SK-N-SH (cell line): Measurements from ENCODE around the gene PDZRN4. TPM values are rescaled to one million over a fixed set of nuclear protein-coding genes. Genes with fewer than 3 reads are reported as not detected.

ENCODE experiments used
- CTCF ChIA-PET: fragments of 300-600, 350-600 bp; formaldehyde crosslinking; extraction: SDS; loops from one replicate; lab custom pipeline; 2021; lab: Yijun Ruan, JAX
- POLR2A ChIA-PET: fragments of 350-600 bp; sonication (Branson Sonifier 250); formaldehyde crosslinking; extraction: SDS; loops from one replicate; lab custom pipeline; 2020; ENCODE audit warnings: antibody characterized with exemption, inconsistent platforms; lab: Yijun Ruan, JAX
- DNase-seq: peaks from one replicate; pipeline ENCODE4 v3.0.0; 2012
- H2AFZ ChIP-seq: fragments of 200-600 bp; sonication (generic); 2 replicates; pipeline ENCODE4 v1.8.1; 2016; ENCODE audit warnings: antibody characterized with exemption, mild to moderate bottlenecking, low read depth
- H3F3A ChIP-seq: fragments of 200-600 bp; sonication (generic); replicated peaks from 2 replicates; pipeline ENCODE3; 2016; ENCODE audit warnings: antibody characterized with exemption, mild to moderate bottlenecking; ENCODE audit not compliant: insufficient read depth
- H3K27ac ChIP-seq, 2 experiments: fragments of 200-500 bp in 1 of 2; fragments of 200-600 bp in 1 of 2; sonication (Bioruptor generic) in 1 of 2; sonication (generic), shearing (Covaris generic) in 1 of 2; 2 replicates each; pipeline versions ENCODE4 v1.5.1 to v1.6.1; 2014 to 2016; ENCODE audit warnings: low read depth in 2 of 2, inconsistent platforms in 1 of 2, low read length in 1 of 2, mild to moderate bottlenecking in 1 of 2, mixed read lengths in 1 of 2
- H3K27me3 ChIP-seq: fragments of 200-600 bp; sonication (generic), shearing (Covaris generic); 2 replicates; pipeline ENCODE4 v1.6.1; 2016; ENCODE audit warnings: mixed run types; ENCODE audit not compliant: insufficient read depth
- H3K36me3 ChIP-seq, 2 experiments: fragments of 200-500 bp in 1 of 2; fragments of 200-600 bp in 1 of 2; sonication (Bioruptor generic) in 1 of 2; sonication (generic) in 1 of 2; replicated peaks in 1 of 2; 2 replicates each; pipeline versions ENCODE3 to v1.5.1; 2014 to 2016; ENCODE audit warnings: low read length in 1 of 2, mild to moderate bottlenecking in 1 of 2; ENCODE audit not compliant: insufficient read depth in 2 of 2, control insufficient read depth in 1 of 2
- H3K4me1 ChIP-seq, 2 experiments: fragments of 200-500 bp in 1 of 2; fragments of 200-600 bp in 1 of 2; sonication (Bioruptor generic) in 1 of 2; sonication (generic), shearing (Covaris generic) in 1 of 2; 2 replicates each; pipeline versions ENCODE4 v1.5.1 to v1.6.1; 2014 to 2016; ENCODE audit warnings: low read depth in 1 of 2, low read length in 1 of 2, mixed run types in 1 of 2; ENCODE audit not compliant: insufficient read depth in 2 of 2, control insufficient read depth in 1 of 2
- H3K4me2 ChIP-seq: fragments of 200-600 bp; sonication (generic), shearing (Covaris generic); 2 replicates; pipeline ENCODE4 v1.6.1; 2017; ENCODE audit warnings: mixed run types
- H3K4me3 ChIP-seq, 2 experiments: fragments of 200-500 bp in 1 of 2; fragments of 200-600 bp in 1 of 2; sonication (Bioruptor generic) in 1 of 2; sonication (generic), shearing (Covaris generic) in 1 of 2; 2 replicates each; pipeline versions ENCODE4 v1.5.1 to v1.8.1; 2014 to 2016; ENCODE audit warnings: low read depth in 2 of 2, inconsistent platforms in 1 of 2, low read length in 1 of 2, mild to moderate bottlenecking in 1 of 2, mixed read lengths in 1 of 2, moderate library complexity in 1 of 2
- H3K79me2 ChIP-seq: fragments of 200-600 bp; sonication (generic); 2 replicates; pipeline ENCODE4 v1.8.1; 2017; ENCODE audit warnings: mild to moderate bottlenecking; ENCODE audit not compliant: insufficient read depth
- H3K9ac ChIP-seq: fragments of 200-600 bp; sonication (generic); 2 replicates; pipeline ENCODE4 v1.6.1; 2017; ENCODE audit warnings: mixed run types
- H3K9me2 ChIP-seq: fragments of 200-600 bp; sonication (generic); 2 replicates; pipeline ENCODE4 v1.6.1; 2017; ENCODE audit warnings: mixed run types
- H3K9me3 ChIP-seq: fragments of 200-600 bp; sonication (generic); 2 replicates; pipeline ENCODE4 v1.6.1; 2017; ENCODE audit warnings: mixed run types, mild to moderate bottlenecking, moderate library complexity
- H4K20me1 ChIP-seq: fragments of 200-600 bp; sonication (generic); 2 replicates; pipeline ENCODE4 v1.6.1; 2017; ENCODE audit warnings: mild to moderate bottlenecking, mixed run types; ENCODE audit not compliant: insufficient read depth
- ELF1 ChIP-seq: IDR thresholded peaks from 2 replicates; pipeline ENCODE4 v1.4.0; 2012
- FOXJ3 ChIP-seq: sonication (generic); formaldehyde crosslinking; IDR thresholded peaks from 2 replicates; pipeline ENCODE4 v1.5.1; 2020; ENCODE audit warnings: mild to moderate bottlenecking, missing genetic modification reagents
- GABPA ChIP-seq: IDR thresholded peaks from 2 replicates; pipeline ENCODE4 v1.4.0; 2012; ENCODE audit warnings: low read depth, mild to moderate bottlenecking
- IRF3 ChIP-seq: fragments of 150-350 bp; IDR thresholded peaks from 2 replicates; pipeline ENCODE4 v1.6.1; 2016; ENCODE audit warnings: mild to moderate bottlenecking, low read depth, low read length
- PBX3 ChIP-seq: IDR thresholded peaks from 2 replicates; pipeline ENCODE4; 2012
- RAD21 ChIP-seq: IDR thresholded peaks from 2 replicates; pipeline ENCODE4 v1.6.1; 2012; ENCODE audit warnings: mild to moderate bottlenecking, low read length
- REST ChIP-seq: IDR thresholded peaks from 2 replicates; pipeline ENCODE4 v1.6.1; 2012; ENCODE audit warnings: mild to moderate bottlenecking, low read depth, low read length, moderate library complexity
- RXRA ChIP-seq: IDR thresholded peaks from 2 replicates; pipeline ENCODE4 v1.4.0; 2012; ENCODE audit warnings: low read depth, mild to moderate bottlenecking, borderline replicate concordance
- TAF1 ChIP-seq: IDR thresholded peaks from 2 replicates; pipeline ENCODE4 v1.6.1; 2012; ENCODE audit warnings: low read depth, mild to moderate bottlenecking, low read length, moderate library complexity, borderline replicate concordance
- TEAD4 ChIP-seq: IDR thresholded peaks from 2 replicates; pipeline ENCODE4 v1.4.0; 2012; ENCODE audit warnings: mild to moderate bottlenecking, borderline replicate concordance; ENCODE audit not compliant: insufficient read depth
- WGBS: methylation state at CpG from one replicate; pipeline ENCODE4 v1.1.6; 2017; ENCODE audit warnings: low lambda C conversion rate; 5-methylcytosine and 5-hydroxymethylcytosine counted together
- polyA plus RNA-seq, 3 experiments: library from polyadenylated mRNA; depleted of rRNA; stranded (reverse); fragments of >200 nt; gene quantifications; 2 replicates each; pipeline ENCODE4 v1.2.3, GENCODE V29; 2012

Gene PDZRN4
- polyA plus RNA-seq, 1 of the 3 experiments (the other 2 are of a cell fraction) = 0.02 TPM

- Histone ChIP-seq H3K4me3 (no peak overlapping the region), H3F3A (no peaks in the 10 kb centered on the region), H3K4me2 (no peak overlapping the region), H3K27me3 (peaks cover 27% of the 10 kb centered on the region; the same call in 1 of the 2 replicates), H3K9me3 (no peaks in the 10 kb centered on the region), H3K79me2 (no peaks in the 10 kb centered on the region), H3K4me1 (peaks cover 0 to 12% of the 10 kb centered on the region in 2 experiments; a peak in 2 of 4 replicates), H3K27ac (no peak overlapping the region), H3K9ac (no peak overlapping the region), H4K20me1 (no peaks in the 10 kb centered on the region), H3K36me3 (no peaks in the 10 kb centered on the region), H3K9me2 (no peaks in the 10 kb centered on the region), H2AFZ (no peak overlapping the region)
- CTCF ChIA-PET = interaction anchor here (1.0 to 1.9 kb wide), 2 partner anchors 10 to 78 kb away, joined by 3 to 4 read pairs; no protein-coding TSS in a partner anchor
- WGBS = 18% methylated on average over 3 of the region's 3 CpGs
- POLR2A ChIA-PET = no interaction called here
- DNase-seq = no peak
- TF ChIP-seq RAD21 = no peak
- no peak for TF ChIP-seq RXRA
- no peak for TF ChIP-seq FOXJ3 (CRISPR knock-in tag)
- TF ChIP-seq TEAD4 = no peak
- no peak for TF ChIP-seq TAF1
These were observed 2.1 kb upstream of the PDZRN4 start for GRCh38 chr12:41186026-41186425.

- POLR2A ChIA-PET = no interaction called here
- H3F3A ChIP-seq = no peaks in the 10 kb centered on the region
- H3K9me2 ChIP-seq = no peaks in the 10 kb centered on the region
- H3K9me3 ChIP-seq = no peaks in the 10 kb centered on the region
- CTCF ChIA-PET = interaction anchor here (0.7 kb wide), 1 partner anchor 176 kb away, joined by 3 read pairs; no protein-coding TSS in a partner anchor
- 11% methylated on average over 37 of the region's 49 CpGs for WGBS
- DNase-seq = no peak
- H4K20me1 ChIP-seq = no peaks in the 10 kb centered on the region
- peak overlapping the region in 1 of 2 experiments; percentile 31; a peak in 1 of 4 replicates for H3K4me3 ChIP-seq
- no peak overlapping the region for H2AFZ ChIP-seq
- no peak overlapping the region for H3K27ac ChIP-seq
- peaks cover 27% of the 10 kb centered on the region; the same call in 1 of the 2 replicates for H3K27me3 ChIP-seq
- no peak overlapping the region for H3K9ac ChIP-seq
- no peak for TF ChIP-seq PBX3
- no peak for TF ChIP-seq GABPA
- TF ChIP-seq IRF3 = no peak
- TF ChIP-seq ELF1 = no peak
- TF ChIP-seq REST = no peak
- no peak overlapping the region for H3K4me2 ChIP-seq
- no peaks in the 10 kb centered on the region for H3K36me3 ChIP-seq
- H3K79me2 ChIP-seq = no peaks in the 10 kb centered on the region
- peaks cover 0 to 12% of the 10 kb centered on the region in 2 experiments; a peak in 2 of 4 replicates for H3K4me1 ChIP-seq
These were observed 798 bp downstream of the PDZRN4 start for GRCh38 chr12:41188841-41189394.
